GM12878 (cell line): ENCODE results near the gene C3. TPM values are rescaled to one million over a fixed set of nuclear protein-coding genes. Genes with fewer than 3 reads are reported as not detected.

Source experiments
- CBX3 ChIP-seq: fragments of 200-600 bp; sonication (generic); IDR thresholded peaks from 2 replicates; pipeline ENCODE4 v1.6.1; 2016; ENCODE audit warnings: low read depth, borderline replicate concordance
- E4F1 ChIP-seq: fragments of 450-650 bp; IDR thresholded peaks from 2 replicates; pipeline ENCODE4 v1.6.1; 2018; ENCODE audit warnings: borderline replicate concordance, mild to moderate bottlenecking; ENCODE audit not compliant: partially characterized antibody
- EZH2 ChIP-seq: IDR thresholded peaks from 2 replicates; pipeline ENCODE4 v1.6.1; 2012; ENCODE audit warnings: low read depth, mild to moderate bottlenecking, control low read depth, inconsistent platforms, low read length, borderline replicate concordance; ENCODE audit not compliant: control insufficient read depth
- GABPA ChIP-seq: IDR thresholded peaks from 2 replicates; pipeline ENCODE4 v1.6.1; 2014; ENCODE audit warnings: antibody characterized with exemption, low read depth, mild to moderate bottlenecking, inconsistent platforms
- KAT2A ChIP-seq: conservative IDR thresholded peaks from 2 replicates; pipeline ENCODE4 v1.6.1; 2011; ENCODE audit warnings: low read depth, low read length; ENCODE audit not compliant: control insufficient read depth
- NR2C1 ChIP-seq: fragments of 450-650 bp; IDR thresholded peaks from 2 replicates; pipeline ENCODE4 v1.6.1; 2017; ENCODE audit warnings: antibody characterized with exemption, mild to moderate bottlenecking, moderate library complexity
- NR2C2 ChIP-seq: IDR thresholded peaks from 2 replicates; pipeline ENCODE4 v1.6.1; 2011; ENCODE audit warnings: borderline replicate concordance, low read depth; ENCODE audit not compliant: control insufficient read depth, insufficient read length
- POU2F2 ChIP-seq: IDR thresholded peaks from 3 replicates; pipeline ENCODE4 v1.6.1; 2011; ENCODE audit warnings: low read depth, mild to moderate bottlenecking, low read length, borderline replicate concordance
- RAD21 ChIP-seq: IDR thresholded peaks from 2 replicates; pipeline ENCODE4 v1.6.1; 2011; ENCODE audit warnings: mild to moderate bottlenecking, low read depth, low read length, moderate library complexity; ENCODE audit not compliant: insufficient read depth
- RELA ChIP-seq: fragments of 450-650 bp; IDR thresholded peaks from 2 replicates; pipeline ENCODE4 v1.8.0; 2014; ENCODE audit warnings: borderline replicate concordance; ENCODE audit not compliant: partially characterized antibody
- RELB ChIP-seq: fragments of 450-650 bp; IDR thresholded peaks from 2 replicates; pipeline ENCODE4 v1.6.1; 2017; ENCODE audit warnings: low read depth, mild to moderate bottlenecking, moderate library complexity
- SIN3A ChIP-seq: IDR thresholded peaks from 2 replicates; pipeline ENCODE4 v1.6.1; 2012; ENCODE audit warnings: low read depth, low read length, improper control_type of control experiment
- SPI1 ChIP-seq: IDR thresholded peaks from 2 replicates; pipeline ENCODE4 v1.6.1; 2011; ENCODE audit warnings: low read depth, mild to moderate bottlenecking, low read length, moderate library complexity, borderline replicate concordance; ENCODE audit not compliant: insufficient read depth
- TCF3 ChIP-seq: IDR thresholded peaks from 2 replicates; pipeline ENCODE4 v1.6.1; 2012; ENCODE audit warnings: low read depth, mild to moderate bottlenecking, low read length, borderline replicate concordance; ENCODE audit not compliant: insufficient read depth
- YY1 ChIP-seq: IDR thresholded peaks from 2 replicates; pipeline ENCODE4 v1.6.1; 2011; ENCODE audit warnings: low read depth, mild to moderate bottlenecking, low read length
- ZNF24 ChIP-seq: fragments of 450-650 bp; IDR thresholded peaks from 2 replicates; pipeline ENCODE4 v1.6.1; 2017; ENCODE audit warnings: antibody characterized with exemption, mild to moderate bottlenecking
- polyA plus RNA-seq, 11 experiments: library from polyadenylated mRNA; depleted of rRNA in 4 of 11; unstranded in 6 of 11; stranded (reverse) in 5 of 11; fragments of >200 nt; fragmentation: Nextera tagmentation in 4 of 11; fragmentation: Illumina TruSeq in 1 of 11; extraction: Ambion mirVana in 4 of 11; extraction: Trizol in 1 of 11; gene quantifications; 1 replicate in 1 of 11; 2 replicates in 10 of 11; pipeline versions ENCODE4 v1.2.1 to v1.2.3, GENCODE V29; 2011 to 2016; ENCODE audit warnings: inconsistent platforms in 2 of 11, missing spikeins in 2 of 11, low read depth in 1 of 11
- total RNA-seq, 4 experiments: library from RNA; depleted of rRNA in 3 of 4; stranded (reverse); fragments of >200 nt in 3 of 4; fragmentation: Illumina TruSeq in 1 of 4; extraction: Trizol in 1 of 4; gene quantifications; 2 replicates each; pipeline versions ENCODE4 v1.2.1 to v1.2.3, GENCODE V29; 2013 to 2021
- TF ChIP-seq, protein P1 (sequence below): fragments of 450-650 bp; IDR thresholded peaks from 2 replicates; pipeline ENCODE4 v1.6.1; 2017; ENCODE audit warnings: mild to moderate bottlenecking
- TF ChIP-seq, protein P2 (sequence below): IDR thresholded peaks from 2 replicates; pipeline ENCODE4 v1.6.1; 2012; ENCODE audit warnings: low read depth, low read length, improper control_type of control experiment
- TF ChIP-seq, protein P3 (sequence below), 3 experiments: IDR thresholded peaks in 2 of 3; conservative IDR thresholded peaks in 1 of 3; 2 replicates each; pipeline ENCODE4 v1.5.1; 2011; ENCODE audit warnings: low read depth in 3 of 3, low read length in 3 of 3, mild to moderate bottlenecking in 3 of 3, control low read depth in 2 of 3, moderate library complexity in 2 of 3, inconsistent platforms in 1 of 3, mixed read lengths in 1 of 3; ENCODE audit not compliant: control insufficient read depth in 2 of 3, insufficient read depth in 1 of 3; ENCODE audit errors: extremely low read depth in 1 of 3

C3 gene
- total and polyA plus RNA-seq, 10 of the 15 experiments (the other 5 are each of a cell fraction or from before 2014, with no cell fraction given), result 0.20 to 6.7 (median 0.72) TPM

- no peak for TF ChIP-seq EZH2
- TF ChIP-seq GABPA, result peak; percentile 96
- TF ChIP-seq YY1, result peak; percentile 86
- TF ChIP-seq, protein P1, sequence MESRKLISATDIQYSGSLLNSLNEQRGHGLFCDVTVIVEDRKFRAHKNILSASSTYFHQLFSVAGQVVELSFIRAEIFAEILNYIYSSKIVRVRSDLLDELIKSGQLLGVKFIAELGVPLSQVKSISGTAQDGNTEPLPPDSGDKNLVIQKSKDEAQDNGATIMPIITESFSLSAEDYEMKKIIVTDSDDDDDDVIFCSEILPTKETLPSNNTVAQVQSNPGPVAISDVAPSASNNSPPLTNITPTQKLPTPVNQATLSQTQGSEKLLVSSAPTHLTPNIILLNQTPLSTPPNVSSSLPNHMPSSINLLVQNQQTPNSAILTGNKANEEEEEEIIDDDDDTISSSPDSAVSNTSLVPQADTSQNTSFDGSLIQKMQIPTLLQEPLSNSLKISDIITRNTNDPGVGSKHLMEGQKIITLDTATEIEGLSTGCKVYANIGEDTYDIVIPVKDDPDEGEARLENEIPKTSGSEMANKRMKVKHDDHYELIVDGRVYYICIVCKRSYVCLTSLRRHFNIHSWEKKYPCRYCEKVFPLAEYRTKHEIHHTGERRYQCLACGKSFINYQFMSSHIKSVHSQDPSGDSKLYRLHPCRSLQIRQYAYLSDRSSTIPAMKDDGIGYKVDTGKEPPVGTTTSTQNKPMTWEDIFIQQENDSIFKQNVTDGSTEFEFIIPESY, result no peak
- TF ChIP-seq RAD21, result peak; percentile 89
- peak; percentile 22; the same call in 1 of the 3 replicates for TF ChIP-seq POU2F2
- no peak for TF ChIP-seq ZNF24
- no peak for TF ChIP-seq TCF3
- 0 out of 2 replicates have a peak, but pooled peaks have one; percentile 38 for TF ChIP-seq SIN3A
- TF ChIP-seq KAT2A, result no peak
- no peak for TF ChIP-seq E4F1
- peak; percentile 30 for TF ChIP-seq RELA
- no peak for TF ChIP-seq RELB
- TF ChIP-seq SPI1, result peak; percentile 94
- TF ChIP-seq CBX3, result no peak
- peak; percentile 94 for TF ChIP-seq NR2C1
- TF ChIP-seq, protein P2, sequence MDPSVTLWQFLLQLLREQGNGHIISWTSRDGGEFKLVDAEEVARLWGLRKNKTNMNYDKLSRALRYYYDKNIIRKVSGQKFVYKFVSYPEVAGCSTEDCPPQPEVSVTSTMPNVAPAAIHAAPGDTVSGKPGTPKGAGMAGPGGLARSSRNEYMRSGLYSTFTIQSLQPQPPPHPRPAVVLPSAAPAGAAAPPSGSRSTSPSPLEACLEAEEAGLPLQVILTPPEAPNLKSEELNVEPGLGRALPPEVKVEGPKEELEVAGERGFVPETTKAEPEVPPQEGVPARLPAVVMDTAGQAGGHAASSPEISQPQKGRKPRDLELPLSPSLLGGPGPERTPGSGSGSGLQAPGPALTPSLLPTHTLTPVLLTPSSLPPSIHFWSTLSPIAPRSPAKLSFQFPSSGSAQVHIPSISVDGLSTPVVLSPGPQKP, result no peak
- peak; percentile 79 for TF ChIP-seq NR2C2
- TF ChIP-seq, protein P3, sequence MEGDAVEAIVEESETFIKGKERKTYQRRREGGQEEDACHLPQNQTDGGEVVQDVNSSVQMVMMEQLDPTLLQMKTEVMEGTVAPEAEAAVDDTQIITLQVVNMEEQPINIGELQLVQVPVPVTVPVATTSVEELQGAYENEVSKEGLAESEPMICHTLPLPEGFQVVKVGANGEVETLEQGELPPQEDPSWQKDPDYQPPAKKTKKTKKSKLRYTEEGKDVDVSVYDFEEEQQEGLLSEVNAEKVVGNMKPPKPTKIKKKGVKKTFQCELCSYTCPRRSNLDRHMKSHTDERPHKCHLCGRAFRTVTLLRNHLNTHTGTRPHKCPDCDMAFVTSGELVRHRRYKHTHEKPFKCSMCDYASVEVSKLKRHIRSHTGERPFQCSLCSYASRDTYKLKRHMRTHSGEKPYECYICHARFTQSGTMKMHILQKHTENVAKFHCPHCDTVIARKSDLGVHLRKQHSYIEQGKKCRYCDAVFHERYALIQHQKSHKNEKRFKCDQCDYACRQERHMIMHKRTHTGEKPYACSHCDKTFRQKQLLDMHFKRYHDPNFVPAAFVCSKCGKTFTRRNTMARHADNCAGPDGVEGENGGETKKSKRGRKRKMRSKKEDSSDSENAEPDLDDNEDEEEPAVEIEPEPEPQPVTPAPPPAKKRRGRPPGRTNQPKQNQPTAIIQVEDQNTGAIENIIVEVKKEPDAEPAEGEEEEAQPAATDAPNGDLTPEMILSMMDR (IDR thresholded peaks at IDR 0.05 in 2 of 3, conservative IDR thresholded peaks at IDR 0.05 in 1 of 3; ENCODE audit: control insufficient read depth in 2 of 3, extremely low read depth in 1 of 3, insufficient read depth in 1 of 3, low read depth in 3 of 3, low read length in 3 of 3), result peak; percentile 75 to 92 (median 78)
Observed at GRCh38 chr19:6737873-6738786, 17.7 kb upstream of the C3 start (continued).
